WI38 (cell line): Measurements from ENCODE around the gene CD180.

ENCODE experiments used
- H3K4me3 ChIP-seq: 2 replicates; pipeline ENCODE4 v1.5.1; 2011; ENCODE audit warnings: low read depth, mild to moderate bottlenecking, control low read depth, low read length
- TF ChIP-seq, protein P1 (sequence below): IDR thresholded peaks from 2 replicates; pipeline ENCODE4 v1.5.1; 2012; ENCODE audit warnings: low read depth, mild to moderate bottlenecking, control low read depth, low read length

Gene CD180

DNA sequence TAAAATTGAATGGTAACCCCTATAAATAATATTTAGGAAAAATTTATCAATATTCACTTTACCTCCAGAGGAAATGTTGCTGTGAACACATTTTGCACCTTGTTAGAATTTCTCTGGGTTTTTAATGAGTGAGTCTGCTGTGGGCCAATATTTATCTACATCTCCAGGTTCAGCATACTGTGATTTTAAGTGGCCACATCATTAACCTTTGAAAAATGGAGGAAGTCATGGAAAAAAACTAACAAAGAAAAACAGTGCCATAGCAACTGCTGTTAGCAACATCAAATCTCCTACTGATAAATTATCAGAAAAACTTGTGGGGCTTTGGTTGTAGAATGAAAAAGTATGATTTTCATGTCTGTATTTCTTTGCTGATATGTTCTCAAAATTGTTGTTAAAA, 55.0 kb downstream of the CD180 start:
- TF ChIP-seq, protein P1, sequence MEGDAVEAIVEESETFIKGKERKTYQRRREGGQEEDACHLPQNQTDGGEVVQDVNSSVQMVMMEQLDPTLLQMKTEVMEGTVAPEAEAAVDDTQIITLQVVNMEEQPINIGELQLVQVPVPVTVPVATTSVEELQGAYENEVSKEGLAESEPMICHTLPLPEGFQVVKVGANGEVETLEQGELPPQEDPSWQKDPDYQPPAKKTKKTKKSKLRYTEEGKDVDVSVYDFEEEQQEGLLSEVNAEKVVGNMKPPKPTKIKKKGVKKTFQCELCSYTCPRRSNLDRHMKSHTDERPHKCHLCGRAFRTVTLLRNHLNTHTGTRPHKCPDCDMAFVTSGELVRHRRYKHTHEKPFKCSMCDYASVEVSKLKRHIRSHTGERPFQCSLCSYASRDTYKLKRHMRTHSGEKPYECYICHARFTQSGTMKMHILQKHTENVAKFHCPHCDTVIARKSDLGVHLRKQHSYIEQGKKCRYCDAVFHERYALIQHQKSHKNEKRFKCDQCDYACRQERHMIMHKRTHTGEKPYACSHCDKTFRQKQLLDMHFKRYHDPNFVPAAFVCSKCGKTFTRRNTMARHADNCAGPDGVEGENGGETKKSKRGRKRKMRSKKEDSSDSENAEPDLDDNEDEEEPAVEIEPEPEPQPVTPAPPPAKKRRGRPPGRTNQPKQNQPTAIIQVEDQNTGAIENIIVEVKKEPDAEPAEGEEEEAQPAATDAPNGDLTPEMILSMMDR: no peak

DNA sequence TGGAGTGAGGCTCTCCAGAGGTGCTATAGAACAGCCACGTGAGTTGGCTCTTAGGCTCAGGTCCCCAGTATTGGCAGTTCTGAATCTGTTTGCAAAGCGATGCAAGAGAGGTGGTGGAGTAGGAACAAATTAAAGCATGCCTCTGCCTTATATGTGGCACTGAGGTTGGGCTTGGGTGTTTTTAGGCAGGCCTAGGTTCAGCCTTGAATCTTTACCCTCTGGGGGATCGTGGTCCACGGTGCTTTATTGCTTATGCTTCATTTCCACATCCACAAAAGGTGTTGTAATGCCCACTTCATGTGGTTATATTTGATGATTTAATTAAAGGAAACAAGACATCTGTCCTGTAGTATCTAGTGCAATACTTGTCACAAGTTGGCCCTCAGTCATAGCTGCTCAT, 56.2 kb downstream of the CD180 start:
- TF ChIP-seq, protein P1: no peak
- H3K4me3 ChIP-seq: no peak overlapping the region

More for the DNA sequence above, 55.0 kb downstream of the CD180 start:
- H3K4me3 ChIP-seq: no peak overlapping the region

DNA sequence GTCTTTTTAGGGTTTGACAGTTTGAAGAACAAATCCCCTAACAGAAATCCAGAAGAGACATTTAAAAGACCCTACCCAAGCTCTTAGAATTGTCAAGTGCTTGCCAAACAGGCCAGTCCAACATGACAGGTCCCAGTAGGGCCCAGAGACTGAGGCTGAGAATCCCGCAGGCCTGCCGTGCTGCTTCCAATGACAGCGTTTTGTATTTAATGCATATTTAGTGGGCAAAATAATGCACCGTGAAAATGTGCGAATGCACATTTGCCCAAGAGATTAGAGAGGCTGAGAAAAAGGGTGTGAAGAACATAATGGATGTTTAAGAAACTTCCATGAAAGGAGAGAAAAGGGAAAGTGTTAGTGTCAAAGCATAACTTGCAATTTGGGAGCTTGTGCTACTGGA, 57.6 kb downstream of the CD180 start:
- H3K4me3 ChIP-seq: no peak overlapping the region
- TF ChIP-seq, protein P1: no peak

DNA sequence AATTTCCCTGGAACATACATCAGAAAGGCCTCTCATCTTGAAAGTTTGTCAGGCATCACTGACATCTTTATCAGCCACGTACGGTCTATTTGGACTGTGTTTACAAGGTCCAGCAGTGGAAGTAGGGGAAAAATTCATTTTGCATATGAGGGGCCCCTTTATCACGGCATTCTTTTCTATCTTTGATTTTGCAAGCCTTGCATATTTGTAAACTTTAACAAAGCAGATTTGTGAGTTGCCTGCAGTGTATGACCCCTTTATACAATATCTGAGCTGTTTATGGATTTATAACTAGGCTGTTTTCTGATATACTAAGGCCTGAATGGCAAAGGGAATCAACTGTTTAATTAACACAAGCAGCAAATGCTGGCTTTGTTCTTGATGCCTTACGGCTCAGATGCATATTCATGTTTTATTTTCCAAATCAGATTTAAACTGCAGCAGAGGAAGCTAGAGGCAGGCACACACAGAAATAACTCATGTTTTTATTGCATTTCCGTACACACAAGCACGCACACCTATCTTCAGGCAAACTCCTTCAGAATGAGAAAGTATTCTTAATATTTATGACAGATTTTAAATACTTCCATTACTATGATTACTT, 61.1 kb downstream of the CD180 start:
- TF ChIP-seq, protein P1: no peak
- no peak overlapping the region for H3K4me3 ChIP-seq

DNA sequence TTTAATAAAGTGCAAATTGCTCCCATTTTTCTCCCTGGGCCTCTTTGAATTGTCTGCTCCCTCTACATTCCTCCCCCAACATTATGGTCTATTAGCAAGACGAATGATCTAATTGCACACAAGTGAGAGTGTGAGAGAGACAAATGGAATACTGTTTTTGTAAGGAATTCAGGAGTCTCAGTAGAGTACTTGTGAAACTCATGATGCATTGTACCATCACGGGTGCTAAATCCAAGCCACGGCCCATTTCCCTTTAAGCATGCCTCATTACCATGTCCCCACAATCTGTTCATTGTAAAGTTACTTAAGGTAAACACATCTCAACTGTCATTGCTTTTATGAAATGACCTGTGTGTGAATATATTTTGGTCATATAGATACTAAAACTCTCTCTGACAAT, 62.8 kb downstream of the CD180 start:
- TF ChIP-seq, protein P1: no peak
- no peak overlapping the region for H3K4me3 ChIP-seq

DNA sequence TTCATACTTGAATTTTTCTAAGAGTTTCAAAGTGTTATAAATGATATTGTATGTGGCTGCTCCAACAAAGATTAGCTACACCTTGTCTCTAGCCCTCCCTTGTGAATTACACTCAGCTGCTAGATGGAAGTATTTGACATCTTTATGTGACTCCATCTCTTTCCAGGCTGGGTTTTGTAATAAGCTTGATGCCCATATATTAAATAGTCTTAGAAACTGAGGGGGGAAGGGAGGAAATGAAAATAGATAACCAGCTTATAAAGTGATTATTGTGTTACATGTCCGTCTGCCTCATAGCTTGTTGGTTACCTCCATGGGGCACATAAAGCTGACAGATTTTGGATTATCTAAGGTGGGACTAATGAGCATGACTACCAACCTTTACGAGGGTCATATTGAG, 63.4 kb downstream of the CD180 start:
- no peak overlapping the region for H3K4me3 ChIP-seq
- TF ChIP-seq, protein P1: no peak

DNA sequence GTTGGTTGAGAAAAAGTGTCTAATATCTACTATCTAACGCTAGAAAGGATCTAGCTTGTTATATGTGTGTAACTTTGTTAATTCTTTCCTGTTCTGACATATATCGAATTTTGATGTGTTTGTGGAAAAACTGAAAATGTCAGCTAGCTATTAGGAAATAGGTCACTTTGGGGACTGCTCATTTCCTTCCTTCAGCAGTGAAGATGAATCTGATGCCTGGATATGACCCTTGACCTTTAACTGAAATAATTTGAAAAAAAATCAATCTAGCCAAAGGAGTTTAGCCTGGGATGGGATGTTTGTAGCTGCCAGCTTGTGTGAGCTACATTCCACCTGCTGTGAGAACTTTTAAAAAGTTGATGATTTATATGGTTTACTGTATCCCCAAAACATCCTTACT, 66.8 kb downstream of the CD180 start:
- H3K4me3 ChIP-seq: no peak overlapping the region

More for the DNA sequence above, 66.8 kb downstream of the CD180 start:
- TF ChIP-seq, protein P1: no peak
